Jurkat, Clone E6-1 (cell line): ENCODE data around the gene CT45A3. TPM values are rescaled to one million over a fixed set of nuclear protein-coding genes. Genes with fewer than 3 reads are reported as not detected.
"Not testable (repeated sequence)": the region's sequence is repeated elsewhere in the genome, so short reads cannot be mapped to it uniquely, and the experiment has no call there.

ENCODE experiments used
- DNase-seq: peaks from one replicate; pipeline ENCODE4 v3.0.0-alpha.2; 2011; ENCODE audit warnings: low read depth, low spot score
- H3K4me3 ChIP-seq: 2 replicates; pipeline ENCODE4 v1.5.1; 2011; ENCODE audit warnings: mild to moderate bottlenecking, low read length, control low read depth, moderate library complexity
- polyA plus RNA-seq: library from polyadenylated mRNA; unstranded; fragments of >200 nt; gene quantifications from one replicate; pipeline ENCODE4 v1.2.1, GENCODE V29; 2012; ENCODE audit warnings: missing spikeins; ENCODE audit not compliant: insufficient read length, insufficient read depth

CT45A3 gene
- 1.6 TPM for polyA plus RNA-seq

GRCh38 chrX:135768091-135768490 lies at the start of gene CT45A3:
TSS of gene CT45A3 (minus strand) at chrX:135768191. CDS start at chrX:135764444, 3,747 bp downstream.
- H3K4me3 ChIP-seq, DNase-seq: not testable (repeated sequence)

DNA sequence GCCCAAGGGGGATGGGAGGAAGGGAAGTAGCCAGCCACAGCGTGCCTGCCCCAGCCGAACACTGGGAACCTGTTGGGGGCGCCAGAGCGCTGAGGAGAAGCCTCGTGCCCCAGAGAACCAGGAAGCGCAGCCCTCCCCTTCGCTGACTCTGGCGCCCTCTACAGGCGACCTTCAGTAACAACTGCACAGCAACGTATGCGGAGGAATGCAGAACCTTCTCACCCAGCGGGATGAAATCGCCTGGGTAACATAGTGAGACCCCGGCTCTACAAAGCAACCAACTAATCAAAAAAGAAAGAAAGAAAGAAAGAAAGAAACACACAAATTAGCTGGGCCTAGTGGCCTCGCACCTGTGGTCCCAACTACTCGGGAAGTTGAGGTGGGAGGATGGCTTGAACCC lies 34.7 kb upstream of the CT45A3 start, which contains the start of gene CT45A6:
TSS of gene CT45A6 (minus strand) at position 101 of the 400 bp plus-strand sequence. CDS start 3,794 bp downstream, outside the sequence.
- not testable (repeated sequence) for DNase-seq, H3K4me3 ChIP-seq

- DNase-seq, H3K4me3 ChIP-seq: not testable (repeated sequence)
These were observed 17.4 kb upstream of the CT45A3 start, which contains the start of gene CT45A5 for GRCh38 chrX:135785403-135785802. TSS of gene CT45A5 (minus strand) at chrX:135785503. CDS start at chrX:135781729, 3,774 bp downstream.

DNA sequence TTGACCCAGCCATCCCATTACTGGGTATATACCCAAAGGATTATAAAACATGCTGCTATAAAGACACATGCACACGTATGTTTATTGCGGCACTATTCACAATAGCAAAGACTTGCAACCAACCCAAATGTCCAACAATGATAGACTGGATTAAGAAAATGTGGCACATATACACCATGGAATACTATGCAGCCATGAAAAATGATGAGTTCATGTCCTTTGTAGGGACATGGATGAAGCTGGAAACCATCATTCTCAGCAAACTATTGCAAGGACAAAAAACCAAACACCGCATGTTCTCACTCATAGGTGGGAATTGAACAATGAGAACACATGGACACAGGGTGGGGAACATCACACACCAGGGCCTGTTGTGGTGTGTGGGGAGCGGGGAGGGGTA lies 23.3 kb downstream of the CT45A3 start:
- H3K4me3 ChIP-seq, DNase-seq: not testable (repeated sequence)

GRCh38 chrX:135741192-135741715 lies 26.7 kb downstream of the CT45A3 start:
- DNase-seq, result no peak
- no peak overlapping the region for H3K4me3 ChIP-seq

DNA sequence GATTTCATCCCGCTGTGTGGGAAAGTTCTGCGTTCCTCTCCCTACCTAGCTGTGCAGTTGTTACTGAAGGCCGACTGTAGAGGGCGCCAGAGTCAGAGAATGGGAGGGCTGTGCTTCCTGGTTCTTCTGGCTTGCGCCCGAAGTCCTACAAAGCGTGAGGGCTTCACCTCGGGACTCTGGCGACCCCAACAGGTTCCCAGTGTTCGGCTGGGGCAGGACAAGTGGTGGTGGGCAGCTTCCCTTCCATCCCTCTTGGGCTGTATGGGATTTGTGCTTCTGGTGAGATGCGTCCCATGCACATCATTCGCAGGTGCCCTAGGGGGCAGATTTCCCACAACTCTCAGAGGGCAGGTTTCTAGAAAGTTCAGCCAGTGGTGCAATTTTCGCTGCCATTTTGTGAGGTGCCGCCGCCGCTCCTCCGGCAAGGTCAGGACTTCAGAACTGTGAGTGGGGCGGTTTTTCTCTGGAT lies 27.3 kb downstream of the CT45A3 start:
- peak overlapping the region; percentile 22; the same call in 1 of the 2 replicates for H3K4me3 ChIP-seq

DNA sequence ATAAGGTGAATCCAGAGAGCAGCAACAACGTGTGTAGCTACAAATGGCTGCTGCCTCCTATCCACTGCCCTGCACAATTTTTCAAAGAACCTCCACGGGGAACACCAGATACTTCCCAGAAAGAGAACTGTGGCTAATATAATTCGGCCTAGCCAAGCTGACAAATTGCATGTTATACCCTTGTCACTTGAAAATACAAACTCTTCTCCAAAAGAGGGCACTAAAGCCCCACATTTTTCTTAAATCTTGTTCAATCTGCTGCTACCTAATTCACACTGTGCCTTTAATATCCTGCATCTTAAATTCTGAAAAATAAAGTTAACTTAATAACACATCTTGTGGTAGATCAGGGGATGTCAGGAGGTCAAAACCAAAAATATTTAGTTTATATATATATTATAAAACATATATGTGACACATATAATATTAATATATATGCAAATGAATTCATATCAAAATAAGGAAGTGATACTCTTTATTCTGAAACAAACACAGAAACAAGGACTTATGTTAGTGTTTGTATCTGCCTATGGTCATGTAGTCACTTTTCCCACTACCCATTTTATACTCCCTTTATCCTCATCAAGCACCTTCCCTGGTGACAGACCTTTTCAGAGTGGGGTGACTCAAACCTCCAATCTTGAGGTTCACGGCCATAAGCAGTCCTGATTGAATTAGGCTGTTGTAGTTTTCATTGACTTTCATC lies 30.5 kb downstream of the CT45A3 start:
- no peak for DNase-seq
- no peak overlapping the region for H3K4me3 ChIP-seq

More for the DNA sequence above, 27.3 kb downstream of the CT45A3 start:
- DNase-seq, result peak; percentile 25

GRCh38 chrX:135734666-135735065 lies 33.3 kb downstream of the CT45A3 start:
- DNase-seq, H3K4me3 ChIP-seq: not testable (repeated sequence)

GRCh38 chrX:135713795-135714194 lies 54.2 kb downstream of the CT45A3 start:
- DNase-seq, result no peak
- H3K4me3 ChIP-seq, result no peak overlapping the region

DNA sequence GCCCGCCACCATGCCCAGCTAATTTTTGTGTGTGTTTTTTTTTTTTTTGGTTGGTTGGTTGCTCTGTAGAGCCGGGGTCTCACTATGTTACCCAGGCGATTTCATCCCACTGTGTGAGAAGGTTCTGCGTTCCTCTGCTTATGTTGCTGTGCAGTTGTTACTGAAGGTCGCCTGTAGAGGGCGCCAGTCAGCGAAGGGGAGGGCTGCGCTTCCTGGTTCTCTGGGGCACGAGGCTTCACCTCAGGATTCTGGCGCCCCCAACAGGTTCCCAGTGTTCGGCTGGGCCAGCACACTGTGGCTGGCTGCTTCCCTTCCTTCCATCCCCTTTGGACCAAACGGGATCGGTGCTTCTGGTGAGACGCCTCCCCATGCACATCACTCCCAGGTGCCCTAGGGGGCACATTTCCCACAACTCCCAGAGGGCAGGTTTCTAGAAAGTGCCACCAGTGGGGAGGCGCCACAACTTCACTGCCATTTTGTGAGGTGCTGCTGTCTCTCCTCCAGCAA lies 54.8 kb downstream of the CT45A3 start, which contains the start of gene CT45A1:
TSS of gene CT45A1 (plus strand) at position 457 of the 507 bp plus-strand sequence. CDS start 5,302 bp downstream, outside the sequence.
- not testable (repeated sequence) for H3K4me3 ChIP-seq, DNase-seq
